Hippocampal formation (tissue), 2 donors: ENCODE data around the gene KPNA5.
"Not testable (repeated sequence)": the region's sequence is repeated elsewhere in the genome, so short reads cannot be mapped to it uniquely, and the experiment has no call there.

Source experiments
- DNase-seq, 2 donors: peaks; one replicate each; lab custom pipeline; 2025; lab: John Stamatoyannopoulos, UW

Gene KPNA5

GRCh38 chr6:116703888-116704287 is 22.9 kb downstream of the KPNA5 start:
- DNase-seq: not testable (repeated sequence)

- DNase-seq: no peak
Observed at GRCh38 chr6:116705917-116706316, 24.9 kb downstream of the KPNA5 start.

GRCh38 chr6:116714296-116714695 is 33.3 kb downstream of the KPNA5 start:
- DNase-seq: no peak

GRCh38 chr6:116714761-116715160 is 33.8 kb downstream of the KPNA5 start:
- DNase-seq: no peak

DNA sequence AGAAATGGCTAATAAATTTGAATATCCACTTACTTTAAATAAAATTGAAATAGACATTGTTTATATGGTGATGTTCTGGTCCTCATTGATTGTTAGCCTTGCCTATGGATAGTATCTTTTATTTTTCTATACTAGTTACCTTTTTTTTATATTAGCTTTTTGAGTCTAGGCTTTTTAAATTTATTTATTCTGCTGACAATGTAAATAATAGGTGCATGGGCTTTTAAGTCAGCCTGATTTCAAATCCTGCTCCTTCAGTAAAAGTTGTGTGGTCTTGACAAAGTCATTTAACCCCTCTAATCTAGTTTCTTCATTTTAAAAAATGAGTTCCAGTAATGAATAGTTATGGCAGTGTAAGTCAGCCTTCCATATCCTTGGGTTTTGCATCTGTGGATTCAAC is 45.9 kb downstream of the KPNA5 start:
- DNase-seq: no peak

- DNase-seq: no peak
Observed at GRCh38 chr6:116730513-116730912, 49.5 kb downstream of the KPNA5 start.

- no peak for DNase-seq
Observed at GRCh38 chr6:116737004-116737403, 56.0 kb downstream of the KPNA5 start.

GRCh38 chr6:116740486-116740885 is 59.5 kb downstream of the KPNA5 start:
- not testable (repeated sequence) for DNase-seq

GRCh38 chr6:116741571-116741970 is 60.6 kb downstream of the KPNA5 start:
- no peak for DNase-seq

DNA sequence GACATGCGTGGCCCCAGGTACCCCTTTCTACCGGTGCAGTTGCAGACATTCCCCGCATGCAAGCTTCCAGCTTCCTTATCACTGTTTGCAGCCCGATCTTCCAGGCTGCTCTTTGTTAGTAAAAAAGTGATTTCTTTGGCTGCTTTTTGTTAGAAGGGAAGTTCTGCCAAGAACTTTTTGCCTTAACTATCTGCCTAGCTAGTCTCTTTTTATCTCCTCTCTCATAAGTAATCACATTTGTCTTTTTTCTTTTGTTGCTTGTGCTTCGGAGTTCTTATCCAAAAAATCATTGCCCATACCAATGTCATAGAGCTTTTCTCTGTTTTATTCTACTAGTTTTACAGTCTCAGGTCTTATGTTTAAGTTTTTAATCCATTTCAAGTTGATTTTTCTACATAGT is 64.2 kb downstream of the KPNA5 start:
- DNase-seq: no peak

DNA sequence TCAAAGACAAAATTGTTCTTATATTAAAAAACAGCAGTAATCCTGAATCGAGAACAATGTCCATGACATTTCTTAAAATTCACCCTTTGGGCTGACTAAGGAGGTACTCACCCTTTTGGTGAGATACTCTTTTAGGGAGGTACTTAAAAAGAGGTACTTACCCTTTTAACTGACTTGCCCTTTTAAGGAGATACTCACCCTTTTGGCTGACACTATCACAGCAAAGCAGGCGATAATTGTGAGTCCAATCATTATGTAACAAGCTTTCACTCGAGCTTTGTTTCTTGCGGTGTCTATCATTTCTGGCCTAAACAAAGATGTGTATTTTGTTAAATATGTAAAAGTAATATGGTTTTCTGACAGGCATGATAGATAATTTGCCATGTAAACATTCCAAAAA is 80.8 kb downstream of the KPNA5 start:
- DNase-seq: no peak

DNA sequence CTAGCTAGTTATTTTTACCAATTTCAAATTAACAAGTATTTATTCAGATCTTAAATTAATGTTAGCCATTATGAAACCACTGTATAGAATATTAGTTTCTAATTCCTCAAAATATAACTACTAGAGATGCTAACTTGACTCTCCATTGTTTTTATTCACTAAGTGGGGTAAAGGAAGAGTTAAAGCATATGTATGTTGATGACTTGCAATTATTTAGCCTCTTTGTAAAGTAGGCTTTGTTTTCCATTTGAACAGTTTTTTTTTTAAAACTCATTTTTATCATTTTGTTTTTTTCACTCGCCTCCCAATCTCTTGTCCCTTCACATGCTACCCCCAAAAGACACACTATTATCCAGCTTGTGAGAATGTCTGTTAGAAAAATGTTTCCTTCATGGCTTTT is 81.2 kb downstream of the KPNA5 start:
- no peak for DNase-seq

GRCh38 chr6:116763048-116763447 is 82.0 kb downstream of the KPNA5 start:
- no peak for DNase-seq

GRCh38 chr6:116763906-116764628 is 83.1 kb downstream of the KPNA5 start:
- DNase-seq: no peak

DNA sequence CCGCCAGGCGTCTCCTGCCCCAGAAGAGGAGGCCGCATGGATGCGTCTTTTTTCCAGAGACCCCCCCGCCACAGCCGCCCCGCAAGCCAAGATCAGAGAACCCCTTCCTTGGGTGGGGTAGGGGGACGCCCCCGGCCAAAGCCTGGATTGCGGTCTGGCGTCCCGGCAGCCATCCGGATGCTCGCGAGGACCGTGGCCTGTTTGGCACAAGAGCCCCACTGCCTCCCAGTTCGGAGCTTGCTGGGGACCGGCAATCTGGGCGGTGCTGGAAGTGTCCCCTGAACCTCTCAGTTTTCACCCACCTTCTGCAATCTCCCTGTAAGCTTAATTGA is 83.6 kb downstream of the KPNA5 start:
- DNase-seq: no peak

GRCh38 chr6:116764961-116765841 is 84.2 kb downstream of the KPNA5 start, which contains the start of gene FAM162B:
FAM162B (minus strand) TSS chr6:116765719; CDS start chr6:116765576, 143 bp downstream.
- peak in 1 of 2 donors; percentile 4 for DNase-seq

DNA sequence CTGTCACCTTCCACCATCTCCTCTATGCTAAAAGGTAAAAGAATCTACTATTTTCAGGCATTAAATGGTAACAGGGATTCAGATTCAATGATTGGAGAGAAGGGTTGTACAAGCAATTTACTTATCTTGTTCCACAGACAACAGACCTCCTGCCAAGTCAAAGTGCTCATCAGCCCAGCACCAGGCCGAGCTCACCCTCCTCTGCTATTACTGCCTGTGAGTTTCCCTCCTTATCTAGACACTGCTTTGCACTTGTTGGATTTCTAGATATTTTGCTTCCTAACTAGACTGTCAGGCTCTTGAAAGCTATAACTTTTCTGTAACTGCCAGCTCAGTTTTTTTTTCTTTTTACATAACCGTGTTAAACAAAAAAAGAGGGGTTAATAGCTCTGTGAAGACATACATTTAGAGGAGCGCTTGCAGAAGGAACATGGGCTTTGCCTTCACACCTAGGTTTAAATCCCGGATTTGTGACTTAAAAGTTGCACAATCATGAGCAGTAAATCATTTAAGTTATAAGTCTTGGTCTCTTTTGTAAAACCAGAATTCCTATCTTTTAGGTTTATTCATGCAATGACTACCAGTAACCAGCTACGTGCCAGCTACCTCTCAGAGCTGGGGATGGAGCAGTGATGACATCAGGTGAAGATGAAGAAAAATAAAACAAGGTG is 85.6 kb downstream of the KPNA5 start:
- DNase-seq: no peak

GRCh38 chr6:116767715-116768114 is 86.7 kb downstream of the KPNA5 start:
- DNase-seq: no peak

GRCh38 chr6:116772450-116772849 is 91.4 kb downstream of the KPNA5 start:
- DNase-seq: no peak

DNA sequence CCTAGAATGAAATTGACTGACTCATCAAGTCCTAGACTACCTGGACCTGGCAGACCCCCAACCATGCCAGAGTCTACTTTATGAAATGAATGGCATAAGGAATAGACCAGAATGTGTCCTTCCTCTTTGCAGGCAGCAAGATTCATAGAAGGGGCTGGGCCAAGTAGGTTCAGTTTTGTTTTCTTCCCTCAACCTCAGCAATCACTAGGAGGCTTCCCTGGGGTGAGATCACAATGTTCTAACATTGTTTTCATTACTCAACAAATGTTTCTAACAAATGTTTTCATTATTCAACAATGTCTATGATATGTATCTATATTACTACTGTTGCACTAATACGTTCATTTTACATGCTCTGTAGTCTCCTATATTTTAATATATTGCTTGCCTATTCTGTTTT is 92.9 kb downstream of the KPNA5 start:
- no peak for DNase-seq

DNA sequence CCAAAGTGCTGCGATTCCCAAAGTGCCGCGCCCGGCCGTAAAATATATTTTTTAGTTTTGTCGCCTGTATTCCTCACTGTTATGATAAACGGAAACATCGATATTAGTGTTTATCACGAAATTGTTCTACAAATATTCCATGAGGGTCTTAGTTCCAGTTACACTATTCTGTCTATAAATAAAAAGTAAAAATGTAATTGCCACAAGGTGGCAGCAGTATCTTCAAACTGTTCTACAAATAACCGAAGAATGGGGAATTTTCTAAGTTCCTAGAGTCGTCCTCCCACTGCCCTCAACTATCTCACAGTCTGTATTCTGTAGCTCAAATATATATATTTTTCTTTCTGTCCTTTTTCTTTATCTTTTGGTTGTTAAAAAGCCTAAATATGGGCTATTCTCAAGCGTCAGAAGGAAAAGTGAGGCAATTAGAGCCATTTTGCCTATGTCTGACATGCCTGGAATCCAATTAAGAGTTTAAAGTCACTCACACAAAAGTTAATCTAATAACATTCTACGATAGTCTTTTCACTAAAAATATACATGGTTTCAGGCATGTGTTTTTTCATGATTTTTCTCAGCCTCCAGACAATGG is 98.7 kb downstream of the KPNA5 start:
- peak in 1 of 2 donors; percentile 21 for DNase-seq

DNA sequence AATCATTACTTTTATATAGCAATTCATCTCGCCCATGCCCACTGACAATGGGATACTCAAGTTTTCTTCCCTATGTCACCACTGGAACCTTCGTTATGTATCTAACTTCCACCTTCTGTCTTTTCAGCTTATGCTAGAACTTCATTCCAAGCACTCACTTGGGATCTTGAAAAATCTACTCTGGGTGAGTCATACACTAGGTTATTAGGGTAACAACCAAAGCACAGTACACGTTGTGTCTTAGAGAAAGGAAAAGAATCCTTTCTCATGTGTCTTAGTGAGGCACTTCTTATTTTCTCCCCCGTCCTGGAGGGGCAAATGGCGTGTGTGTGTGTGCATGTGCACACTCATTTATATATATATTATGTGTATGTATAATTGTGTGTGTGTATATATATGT is 102.8 kb downstream of the KPNA5 start:
- DNase-seq: no peak
